ENCODE results near the gene PPP4C.

PPP4C gene

DNA sequence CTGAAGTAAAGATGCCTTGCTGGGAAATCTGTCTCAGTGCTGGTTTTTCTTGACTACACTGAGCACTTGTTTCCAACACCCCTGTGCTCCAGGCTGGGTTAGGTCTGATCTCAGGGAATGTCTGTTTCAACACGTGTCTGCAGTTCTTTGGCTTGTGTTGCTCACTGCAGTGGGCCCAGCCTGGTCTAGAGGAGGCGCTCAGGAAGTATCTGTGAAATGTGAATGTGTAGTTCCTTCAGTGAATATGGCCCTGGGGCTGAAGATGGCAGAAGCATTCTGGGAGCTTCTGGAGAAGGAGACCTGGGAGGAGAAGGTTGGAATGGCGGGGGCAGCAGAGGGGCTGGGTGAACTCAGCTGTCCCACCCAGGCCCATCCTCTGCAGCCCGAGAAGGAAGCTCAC, 28.3 kb downstream of the PPP4C start:
- DNase-seq, result no peak
- TF ChIP-seq, protein P1, sequence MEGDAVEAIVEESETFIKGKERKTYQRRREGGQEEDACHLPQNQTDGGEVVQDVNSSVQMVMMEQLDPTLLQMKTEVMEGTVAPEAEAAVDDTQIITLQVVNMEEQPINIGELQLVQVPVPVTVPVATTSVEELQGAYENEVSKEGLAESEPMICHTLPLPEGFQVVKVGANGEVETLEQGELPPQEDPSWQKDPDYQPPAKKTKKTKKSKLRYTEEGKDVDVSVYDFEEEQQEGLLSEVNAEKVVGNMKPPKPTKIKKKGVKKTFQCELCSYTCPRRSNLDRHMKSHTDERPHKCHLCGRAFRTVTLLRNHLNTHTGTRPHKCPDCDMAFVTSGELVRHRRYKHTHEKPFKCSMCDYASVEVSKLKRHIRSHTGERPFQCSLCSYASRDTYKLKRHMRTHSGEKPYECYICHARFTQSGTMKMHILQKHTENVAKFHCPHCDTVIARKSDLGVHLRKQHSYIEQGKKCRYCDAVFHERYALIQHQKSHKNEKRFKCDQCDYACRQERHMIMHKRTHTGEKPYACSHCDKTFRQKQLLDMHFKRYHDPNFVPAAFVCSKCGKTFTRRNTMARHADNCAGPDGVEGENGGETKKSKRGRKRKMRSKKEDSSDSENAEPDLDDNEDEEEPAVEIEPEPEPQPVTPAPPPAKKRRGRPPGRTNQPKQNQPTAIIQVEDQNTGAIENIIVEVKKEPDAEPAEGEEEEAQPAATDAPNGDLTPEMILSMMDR (IDR thresholded peaks at IDR 0.05), result no peak
- no peaks in the 10 kb centered on the region for H3K9me3 ChIP-seq
- no peak overlapping the region for H3K4me3 ChIP-seq
- H3K27me3 ChIP-seq, result no peaks in the 10 kb centered on the region
- no peak overlapping the region for H3K27ac ChIP-seq
- peaks cover 15 to 44% (median 39%) of the 10 kb centered on the region in 3 donors for H3K36me3 ChIP-seq
- intact Hi-C loops (cut with DNase I; ENCODE audit: low total_unique reads), result no loop called here
- H3K4me1 ChIP-seq, result no peaks in the 10 kb centered on the region

- no peaks in the 10 kb centered on the region for H3K4me1 ChIP-seq
- DNase-seq, result no peak
- H3K27me3 ChIP-seq, result no peaks in the 10 kb centered on the region
- H3K27ac ChIP-seq, result no peak overlapping the region
- TF ChIP-seq, protein P1 (IDR thresholded peaks at IDR 0.05), result no peak
- peaks cover 15 to 47% (median 39%) of the 10 kb centered on the region in 3 donors for H3K36me3 ChIP-seq
- no peaks in the 10 kb centered on the region for H3K9me3 ChIP-seq
- intact Hi-C loops (cut with DNase I; ENCODE audit: low total_unique reads), result no loop called here
- H3K4me3 ChIP-seq, result no peak overlapping the region
These were observed 28.7 kb downstream of the PPP4C start for GRCh38 chr16:30104492-30104891.

- TF ChIP-seq, protein P1 (IDR thresholded peaks at IDR 0.05), result no peak
- no peak overlapping the region for H3K27ac ChIP-seq
- intact Hi-C loops (cut with DNase I; ENCODE audit: low total_unique reads), result no loop called here
- peaks cover 0 to 3% (median 0%) of the 10 kb centered on the region in 4 donors for H3K4me1 ChIP-seq
- H3K27me3 ChIP-seq, result no peaks in the 10 kb centered on the region
- no peaks in the 10 kb centered on the region for H3K9me3 ChIP-seq
- DNase-seq, result no peak
- H3K4me3 ChIP-seq, result no peak overlapping the region
- peaks cover 33 to 84% (median 72%) of the 10 kb centered on the region in 3 donors for H3K36me3 ChIP-seq
These were observed 32.5 kb downstream of the PPP4C start for GRCh38 chr16:30108059-30108850.

GRCh38 chr16:30110661-30111060, 34.9 kb downstream of the PPP4C start:
- TF ChIP-seq, protein P1 (IDR thresholded peaks at IDR 0.05), result no peak
- intact Hi-C loops (cut with DNase I; ENCODE audit: low total_unique reads), result no loop called here
- Histone ChIP-seq H3K36me3 (peaks cover 42 to 93% (median 81%) of the 10 kb centered on the region in 3 donors), H3K27me3 (no peaks in the 10 kb centered on the region), H3K27ac (no peak overlapping the region), H3K4me3 (no peak overlapping the region), H3K9me3 (no peaks in the 10 kb centered on the region), H3K4me1 (peaks cover 0 to 7% (median 0%) of the 10 kb centered on the region in 4 donors)
- no peak for DNase-seq

- Histone ChIP-seq H3K4me1 (peaks cover 0 to 7% (median 0%) of the 10 kb centered on the region in 4 donors), H3K4me3 (no peak overlapping the region), H3K27me3 (no peaks in the 10 kb centered on the region), H3K27ac (no peak overlapping the region), H3K9me3 (no peaks in the 10 kb centered on the region), H3K36me3 (peaks cover 53 to 96% (median 85%) of the 10 kb centered on the region in 3 donors)
- peak; percentile 57 to 76 for DNase-seq
- intact Hi-C loops (cut with DNase I; ENCODE audit: low total_unique reads), result no loop called here
- TF ChIP-seq, protein P1 (IDR thresholded peaks at IDR 0.05), result peak; percentile 60 to 68
These were observed 36.6 kb downstream of the PPP4C start for GRCh38 chr16:30112197-30113030.
